ENCODE measurements around the gene KRTAP1-4.
"Not testable (repeated sequence)": the region's sequence is repeated elsewhere in the genome, so short reads cannot be mapped to it uniquely, and the experiment has no call there.

Gene KRTAP1-4

DNA sequence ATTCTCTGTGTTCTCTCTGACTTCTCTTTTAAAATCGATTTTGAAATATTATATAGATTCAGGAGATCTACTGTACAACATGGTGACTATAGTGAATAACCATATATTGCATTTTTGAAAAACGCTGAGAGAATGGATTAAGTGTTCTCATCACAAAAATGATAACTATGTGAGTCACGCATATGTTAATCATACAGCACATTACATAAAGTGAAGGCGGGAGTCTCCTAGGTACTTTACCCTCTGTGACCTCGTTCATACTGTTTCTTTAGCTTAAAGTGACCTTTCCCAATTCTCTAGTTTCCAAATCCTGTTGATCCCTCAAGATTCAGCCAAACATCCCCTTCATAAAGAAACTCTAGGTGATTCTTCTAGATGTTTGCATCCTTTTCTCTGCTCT, 27.2 kb downstream of the KRTAP1-4 start:
- DNase-seq: no peak

GRCh38 chr17:41001795-41002194, 28.2 kb downstream of the KRTAP1-4 start:
- no peak for DNase-seq

DNA sequence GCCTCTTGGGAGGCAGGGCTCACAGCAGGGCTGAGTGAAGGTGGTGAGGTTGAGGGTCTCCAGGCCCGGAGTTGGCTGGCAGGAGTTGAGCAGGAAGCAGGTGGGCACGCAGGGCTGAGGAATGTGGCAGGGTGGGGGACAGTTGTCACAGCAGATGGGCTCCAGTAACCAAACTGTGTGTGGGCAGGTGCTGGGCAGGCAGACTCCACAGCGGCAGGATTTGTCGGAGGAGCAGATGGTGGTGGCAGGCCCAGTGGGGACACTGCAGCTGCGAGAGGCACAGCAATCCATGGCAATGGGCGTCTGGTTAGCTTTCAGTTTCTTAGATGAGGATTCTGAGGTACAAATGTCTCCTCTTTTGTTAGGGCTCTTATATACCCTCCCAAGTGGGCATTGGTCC, 30.4 kb downstream of the KRTAP1-4 start, which contains the start of gene KRTAP3-2:
Gene KRTAP3-2, minus strand, starts transcription at position 344 of the 400 bp plus-strand sequence. Its CDS starts 53 bp downstream, at position 291.
- DNase-seq: not testable (repeated sequence)

GRCh38 chr17:40997361-40997760, 32.6 kb downstream of the KRTAP1-4 start:
- no peak for DNase-seq

DNA sequence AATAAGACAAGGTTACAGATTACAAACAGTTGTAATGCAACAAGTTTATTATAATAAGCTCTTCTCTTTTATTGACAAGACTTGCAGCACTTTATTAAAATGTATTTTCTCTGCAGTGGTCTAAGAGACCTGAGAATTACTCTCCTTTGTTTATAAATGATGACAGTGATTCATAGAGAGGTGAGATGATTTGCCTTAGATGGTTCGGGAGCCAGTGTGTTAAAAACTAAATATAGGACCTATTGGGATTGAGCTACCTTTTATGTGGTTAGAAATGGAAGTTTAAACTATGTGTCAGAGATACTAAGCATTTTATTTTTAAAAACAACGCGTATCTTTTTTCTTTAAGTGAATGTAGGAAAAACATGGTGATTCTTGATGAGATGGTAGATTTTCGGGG, 33.2 kb downstream of the KRTAP1-4 start:
- DNase-seq: no peak

DNA sequence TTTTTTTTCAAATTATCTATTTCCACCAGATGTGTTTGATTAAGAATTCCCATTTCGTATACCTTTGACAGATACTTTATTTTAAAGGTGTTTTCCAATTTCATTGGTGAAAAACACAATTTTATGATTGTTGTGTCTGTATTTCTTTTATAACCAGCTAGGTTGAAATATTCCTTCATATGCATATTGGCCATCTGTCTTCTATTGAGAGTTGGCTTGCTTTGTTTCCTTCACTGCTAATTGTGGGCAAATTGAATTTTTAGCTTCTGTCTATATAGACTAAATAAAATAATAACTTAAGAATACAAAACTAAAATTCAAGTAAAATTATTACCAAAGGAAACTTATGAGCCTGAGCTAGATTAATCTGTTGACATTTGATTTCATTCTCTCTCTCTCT, 34.9 kb downstream of the KRTAP1-4 start:
- no peak for DNase-seq

DNA sequence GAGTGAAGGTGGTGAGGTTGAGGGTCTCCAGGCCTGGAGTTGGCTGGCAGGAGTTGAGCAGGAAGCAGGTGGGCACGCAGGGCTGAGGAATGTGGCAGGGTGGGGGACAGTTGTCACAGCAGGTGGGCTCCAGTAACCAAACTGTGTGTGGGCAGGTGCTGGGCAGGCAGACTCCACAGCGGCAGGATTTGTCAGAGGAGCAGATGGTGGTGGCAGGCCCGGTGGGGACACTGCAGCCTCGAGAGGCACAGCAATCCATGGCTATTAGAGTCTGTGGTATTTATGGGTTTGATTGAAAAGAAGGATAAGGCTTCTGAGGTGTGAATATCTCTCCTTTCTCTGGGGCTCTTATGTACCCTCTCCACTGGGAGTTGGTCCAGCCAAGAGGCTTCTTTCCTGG, 36.2 kb downstream of the KRTAP1-4 start, which contains the start of gene KRTAP3-3:
Gene KRTAP3-3, minus strand, starts transcription at position 326 of the 400 bp plus-strand sequence. Its CDS starts 67 bp downstream, at position 259.
- DNase-seq: no peak

DNA sequence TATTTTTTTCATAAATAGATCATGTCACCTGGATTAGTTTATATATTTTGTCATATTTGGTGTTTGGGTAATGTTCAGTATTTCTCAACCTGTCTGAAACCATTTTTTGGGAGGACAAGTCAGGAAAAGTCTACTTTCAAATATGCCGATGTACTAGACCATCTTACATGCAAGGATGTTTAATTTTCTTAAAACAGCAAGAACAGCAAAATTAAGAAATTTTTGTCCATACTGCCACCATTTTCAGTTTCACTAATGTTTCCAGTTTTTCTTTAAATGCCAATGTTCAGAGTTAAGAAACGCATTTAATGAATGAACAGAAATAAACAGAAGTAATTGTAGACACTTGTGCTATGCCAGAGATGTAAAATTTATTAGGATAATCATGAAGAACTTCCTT, 36.9 kb downstream of the KRTAP1-4 start:
- DNase-seq: no peak

DNA sequence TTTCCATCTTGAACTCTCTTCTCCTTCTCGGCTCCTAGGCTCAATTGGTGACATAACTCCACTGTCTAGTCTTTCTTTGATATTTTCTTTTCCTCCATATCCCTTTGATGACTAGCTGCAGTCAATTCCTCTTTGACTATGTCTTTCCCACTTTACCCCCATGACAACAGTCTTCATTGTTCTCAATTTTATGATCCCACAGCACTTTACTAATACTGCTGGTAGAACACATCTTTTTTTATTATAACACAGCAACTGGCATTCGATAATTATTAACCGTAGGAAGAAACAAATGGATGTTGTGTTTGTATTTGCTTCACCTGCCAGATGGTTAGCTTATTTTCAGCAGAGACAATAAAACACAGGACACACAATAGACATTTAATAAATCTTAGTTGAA, 37.3 kb downstream of the KRTAP1-4 start:
- DNase-seq: no peak

DNA sequence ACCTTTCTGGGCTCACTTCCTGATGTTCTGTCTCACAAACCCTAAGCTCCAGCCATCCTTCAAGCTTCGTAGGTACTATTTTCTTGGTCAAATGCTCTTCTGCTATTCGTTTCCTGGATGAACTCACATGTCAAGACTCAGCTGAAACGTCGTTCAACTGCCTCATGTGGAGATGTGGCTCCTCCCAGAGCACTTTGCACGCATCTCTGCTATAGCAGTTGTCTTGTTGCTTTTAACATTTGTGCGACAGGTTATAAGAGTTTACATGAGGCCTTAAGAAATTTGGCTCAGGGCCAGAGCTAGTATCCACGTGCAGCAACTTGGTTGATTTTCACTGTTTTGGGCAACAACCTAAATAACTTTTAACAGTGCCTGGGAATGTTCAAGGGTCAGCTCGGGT, 43.1 kb downstream of the KRTAP1-4 start:
- DNase-seq: no peak

DNA sequence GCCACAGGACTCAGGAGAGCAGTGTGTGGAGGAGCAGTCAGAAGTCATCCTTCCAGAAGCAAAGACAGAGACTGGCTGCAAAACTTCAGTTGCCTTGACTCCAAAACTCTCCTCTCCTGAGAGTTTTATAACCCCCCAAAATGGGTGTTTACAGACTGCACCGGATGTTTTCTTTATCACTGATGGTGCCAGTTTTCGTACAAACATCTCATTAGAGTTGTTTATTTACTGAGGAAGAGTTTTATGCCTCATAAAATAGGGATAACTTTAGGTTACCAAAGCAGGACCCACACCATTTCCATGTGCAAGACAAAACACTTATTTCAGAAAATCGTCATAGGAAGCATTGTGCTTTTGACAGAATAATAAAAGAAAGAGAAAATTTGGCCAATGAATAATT, 45.8 kb downstream of the KRTAP1-4 start, which contains the start of gene KRT40:
Gene KRT40, minus strand, starts transcription at position 101 of the 400 bp plus-strand sequence. Its CDS starts 53 bp downstream, at position 48.
- no peak for DNase-seq

- DNase-seq: no peak
Measured at GRCh38 chr17:40981115-40981514, 48.9 kb downstream of the KRTAP1-4 start.

DNA sequence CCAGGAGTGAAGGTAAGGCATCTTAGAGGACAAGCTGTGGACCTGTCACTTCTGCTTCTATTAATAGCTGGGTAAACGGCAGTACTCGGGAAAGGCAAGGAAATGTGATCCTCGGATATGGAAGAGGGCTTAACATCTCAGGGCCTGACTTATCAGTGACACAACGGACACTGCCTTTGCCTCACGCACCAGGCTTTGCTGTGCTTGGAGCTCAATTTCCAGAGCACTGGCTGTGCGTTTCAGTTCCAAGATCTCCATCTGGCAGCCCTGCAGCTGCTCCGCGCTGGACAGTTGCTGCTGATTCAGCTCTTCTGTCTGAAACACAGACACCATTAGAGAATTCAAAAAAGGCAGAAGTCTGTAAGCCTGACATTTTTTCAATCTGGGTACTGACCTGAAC, 49.4 kb downstream of the KRTAP1-4 start:
- DNase-seq: no peak

- DNase-seq: no peak
Measured at GRCh38 chr17:40980117-40980516, 49.9 kb downstream of the KRTAP1-4 start.
